Measurements from ENCODE around the gene RTP2.

Gene RTP2

GRCh38 chr3:187702507-187703033, at the start of gene RTP2:
Gene RTP2 (minus strand): TSS chr3:187702557. CDS start chr3:187702128, 429 bp downstream.
- H3K27me3 Mint-ChIP-seq = no peaks in the 10 kb centered on the region
- no peaks in the 10 kb centered on the region for H3K9me3 Mint-ChIP-seq
- H3K4me3 Mint-ChIP-seq = no peak within 1 kb of the TSS
- H3K27ac Mint-ChIP-seq = no peak within 1 kb of the TSS
- H3K4me1 Mint-ChIP-seq = no peaks in the 10 kb centered on the region
- H3K36me3 Mint-ChIP-seq = no peaks in the 10 kb centered on the region

- H3K4me3 Mint-ChIP-seq = no peak overlapping the region
- peaks cover 63% of the 10 kb centered on the region for H3K4me1 Mint-ChIP-seq
- no peaks in the 10 kb centered on the region for H3K9me3 Mint-ChIP-seq
- no peaks in the 10 kb centered on the region for H3K36me3 Mint-ChIP-seq
- H3K27ac Mint-ChIP-seq = peak overlapping the region; percentile 41
- H3K27me3 Mint-ChIP-seq = no peaks in the 10 kb centered on the region
Observed at GRCh38 chr3:187750513-187751123, 48.3 kb upstream of the RTP2 start.

- peaks cover 66% of the 10 kb centered on the region for H3K4me1 Mint-ChIP-seq
Observed at GRCh38 chr3:187750006-187750512, 47.7 kb upstream of the RTP2 start.

GRCh38 chr3:187748050-187748481, 45.7 kb upstream of the RTP2 start:
- Mint-ChIP-seq H3K4me3 (peak overlapping the region; percentile 16), H3K4me1 (peaks cover 66% of the 10 kb centered on the region), H3K27me3 (no peaks in the 10 kb centered on the region), H3K9me3 (no peaks in the 10 kb centered on the region), H3K27ac (peak overlapping the region; percentile 100), H3K36me3 (no peaks in the 10 kb centered on the region)

More at GRCh38 chr3:187750006-187750512, 47.7 kb upstream of the RTP2 start:
- Mint-ChIP-seq H3K36me3 (no peaks in the 10 kb centered on the region), H3K4me3 (no peak overlapping the region), H3K27me3 (no peaks in the 10 kb centered on the region), H3K9me3 (no peaks in the 10 kb centered on the region), H3K27ac (no peak overlapping the region)

- H3K4me3 Mint-ChIP-seq = no peak overlapping the region
- H3K27me3 Mint-ChIP-seq = no peaks in the 10 kb centered on the region
- peak overlapping the region; percentile 100 for H3K27ac Mint-ChIP-seq
- H3K9me3 Mint-ChIP-seq = no peaks in the 10 kb centered on the region
- peaks cover 72% of the 10 kb centered on the region for H3K4me1 Mint-ChIP-seq
- no peaks in the 10 kb centered on the region for H3K36me3 Mint-ChIP-seq
Observed at GRCh38 chr3:187747506-187747905, 45.1 kb upstream of the RTP2 start.

- peak overlapping the region; percentile 100 for H3K27ac Mint-ChIP-seq
- no peaks in the 10 kb centered on the region for H3K9me3 Mint-ChIP-seq
- no peaks in the 10 kb centered on the region for H3K36me3 Mint-ChIP-seq
- peaks cover 76% of the 10 kb centered on the region for H3K4me1 Mint-ChIP-seq
- peak overlapping the region; percentile 99 for H3K4me3 Mint-ChIP-seq
- no peaks in the 10 kb centered on the region for H3K27me3 Mint-ChIP-seq
Observed at GRCh38 chr3:187746442-187747281, 44.3 kb upstream of the RTP2 start.

- no peaks in the 10 kb centered on the region for H3K27me3 Mint-ChIP-seq
- H3K36me3 Mint-ChIP-seq = no peaks in the 10 kb centered on the region
- H3K27ac Mint-ChIP-seq = peak overlapping the region; percentile 100
- no peaks in the 10 kb centered on the region for H3K9me3 Mint-ChIP-seq
- H3K4me1 Mint-ChIP-seq = peaks cover 75% of the 10 kb centered on the region
- peak overlapping the region; percentile 99 for H3K4me3 Mint-ChIP-seq
Observed at GRCh38 chr3:187746059-187746441, 43.7 kb upstream of the RTP2 start.

GRCh38 chr3:187745201-187746058, 43.1 kb upstream of the RTP2 start, which contains the start of gene BCL6:
Gene BCL6 (minus strand): TSS chr3:187745468. CDS start chr3:187733693, 11,775 bp downstream.
- Mint-ChIP-seq H3K27me3 (no peaks in the 10 kb centered on the region), H3K4me1 (peaks cover 75% of the 10 kb centered on the region), H3K36me3 (no peaks in the 10 kb centered on the region), H3K4me3 (peak within 1 kb of the TSS; percentile 99), H3K9me3 (no peaks in the 10 kb centered on the region), H3K27ac (peak within 1 kb of the TSS; percentile 100)

- no peaks in the 10 kb centered on the region for H3K36me3 Mint-ChIP-seq
Observed at GRCh38 chr3:187744169-187745151, 42.1 kb upstream of the RTP2 start.

GRCh38 chr3:187743195-187744141, 41.1 kb upstream of the RTP2 start:
- peak overlapping the region; percentile 100 for H3K27ac Mint-ChIP-seq
- no peaks in the 10 kb centered on the region for H3K9me3 Mint-ChIP-seq
- peaks cover 71% of the 10 kb centered on the region for H3K4me1 Mint-ChIP-seq
- H3K36me3 Mint-ChIP-seq = no peaks in the 10 kb centered on the region
- no peaks in the 10 kb centered on the region for H3K27me3 Mint-ChIP-seq
- peak overlapping the region; percentile 99 for H3K4me3 Mint-ChIP-seq

More at GRCh38 chr3:187744169-187745151, 42.1 kb upstream of the RTP2 start:
- H3K9me3 Mint-ChIP-seq = no peaks in the 10 kb centered on the region
- H3K27ac Mint-ChIP-seq = peak overlapping the region; percentile 100
- no peaks in the 10 kb centered on the region for H3K27me3 Mint-ChIP-seq
- peak overlapping the region; percentile 99 for H3K4me3 Mint-ChIP-seq
- peaks cover 74% of the 10 kb centered on the region for H3K4me1 Mint-ChIP-seq

- Mint-ChIP-seq H3K4me3 (peak overlapping the region; percentile 99), H3K9me3 (no peaks in the 10 kb centered on the region), H3K27me3 (no peaks in the 10 kb centered on the region), H3K4me1 (peaks cover 62% of the 10 kb centered on the region), H3K27ac (peak overlapping the region; percentile 100), H3K36me3 (no peaks in the 10 kb centered on the region)
Observed at GRCh38 chr3:187742351-187743171, 40.2 kb upstream of the RTP2 start.

GRCh38 chr3:187741403-187742350, 39.3 kb upstream of the RTP2 start:
- H3K27ac Mint-ChIP-seq = peak overlapping the region; percentile 98

More at GRCh38 chr3:187741403-187742350, 39.3 kb upstream of the RTP2 start:
- no peaks in the 10 kb centered on the region for H3K27me3 Mint-ChIP-seq
- no peaks in the 10 kb centered on the region for H3K36me3 Mint-ChIP-seq
- peaks cover 62% of the 10 kb centered on the region for H3K4me1 Mint-ChIP-seq
- no peaks in the 10 kb centered on the region for H3K9me3 Mint-ChIP-seq
- peak overlapping the region; percentile 99 for H3K4me3 Mint-ChIP-seq

Data from activated naive CD4-positive, alpha-beta T cell treated with anti-CD3 and anti-CD28 coated beads, Interleukin-2, amount 50 U/mL, for 24 hours (primary cell).